GM12801 (cell line): ENCODE results near the gene LRP1B.

Experiments
- TF ChIP-seq, protein P1 (sequence below): IDR thresholded peaks from one replicate; pipeline ENCODE4 v1.5.1; 2011; ENCODE audit warnings: control low read depth; ENCODE audit not compliant: insufficient read length; ENCODE audit errors: extremely low read depth

The LRP1B gene

GRCh38 chr2:140586379-140586778, 1544.4 kb downstream of the LRP1B start:
- TF ChIP-seq, protein P1, sequence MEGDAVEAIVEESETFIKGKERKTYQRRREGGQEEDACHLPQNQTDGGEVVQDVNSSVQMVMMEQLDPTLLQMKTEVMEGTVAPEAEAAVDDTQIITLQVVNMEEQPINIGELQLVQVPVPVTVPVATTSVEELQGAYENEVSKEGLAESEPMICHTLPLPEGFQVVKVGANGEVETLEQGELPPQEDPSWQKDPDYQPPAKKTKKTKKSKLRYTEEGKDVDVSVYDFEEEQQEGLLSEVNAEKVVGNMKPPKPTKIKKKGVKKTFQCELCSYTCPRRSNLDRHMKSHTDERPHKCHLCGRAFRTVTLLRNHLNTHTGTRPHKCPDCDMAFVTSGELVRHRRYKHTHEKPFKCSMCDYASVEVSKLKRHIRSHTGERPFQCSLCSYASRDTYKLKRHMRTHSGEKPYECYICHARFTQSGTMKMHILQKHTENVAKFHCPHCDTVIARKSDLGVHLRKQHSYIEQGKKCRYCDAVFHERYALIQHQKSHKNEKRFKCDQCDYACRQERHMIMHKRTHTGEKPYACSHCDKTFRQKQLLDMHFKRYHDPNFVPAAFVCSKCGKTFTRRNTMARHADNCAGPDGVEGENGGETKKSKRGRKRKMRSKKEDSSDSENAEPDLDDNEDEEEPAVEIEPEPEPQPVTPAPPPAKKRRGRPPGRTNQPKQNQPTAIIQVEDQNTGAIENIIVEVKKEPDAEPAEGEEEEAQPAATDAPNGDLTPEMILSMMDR: no peak

- TF ChIP-seq, protein P1: no peak
These were observed 1545.8 kb downstream of the LRP1B start for GRCh38 chr2:140585016-140585415.

DNA sequence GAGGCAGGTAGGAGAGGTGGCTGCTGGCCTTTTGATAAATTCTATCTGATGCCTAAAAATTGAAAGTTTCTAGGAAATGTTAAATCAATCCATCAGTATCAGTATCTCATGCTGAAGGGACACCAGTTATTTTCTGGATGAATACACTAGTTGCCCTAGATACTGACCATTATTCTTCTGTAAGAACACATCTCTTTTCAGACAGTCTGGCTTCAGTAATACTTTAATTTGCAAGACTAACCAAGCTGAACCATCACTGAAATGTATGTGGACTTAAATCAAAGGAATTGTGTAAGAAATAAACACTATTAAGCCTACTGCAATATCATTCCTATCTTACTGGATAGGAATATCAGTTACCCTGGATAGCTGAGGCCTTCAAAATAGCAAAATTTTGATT, 1546.3 kb downstream of the LRP1B start:
- TF ChIP-seq, protein P1: no peak

GRCh38 chr2:140580532-140581151, 1550.2 kb downstream of the LRP1B start:
- TF ChIP-seq, protein P1: no peak

- TF ChIP-seq, protein P1: no peak
These were observed 1553.4 kb downstream of the LRP1B start for GRCh38 chr2:140577453-140577852.

GRCh38 chr2:140567734-140568133, 1563.1 kb downstream of the LRP1B start:
- TF ChIP-seq, protein P1: no peak

DNA sequence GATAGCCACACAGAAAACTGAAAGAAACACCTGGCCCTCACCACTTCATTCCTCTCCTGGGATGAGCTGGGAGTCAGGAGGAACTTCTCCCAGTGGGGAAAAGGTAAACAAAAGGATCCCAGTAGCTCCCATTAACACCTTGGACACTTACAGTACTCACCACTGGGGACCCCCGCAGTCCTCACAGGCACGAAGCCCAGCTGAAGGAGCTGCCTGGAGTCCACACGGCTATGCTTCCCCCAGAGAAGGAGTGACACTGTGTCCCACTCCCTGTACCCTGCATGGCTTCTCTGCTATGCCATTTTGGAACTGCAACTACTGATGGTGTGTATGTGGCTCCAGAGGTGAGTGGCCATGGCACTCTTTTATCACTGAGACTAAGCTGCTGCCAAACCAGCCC, 1565.1 kb downstream of the LRP1B start:
- TF ChIP-seq, protein P1: no peak
